GM21367 (cell line): ENCODE results near the gene INTS2.
"Not testable (repeated sequence)": the region's sequence is repeated elsewhere in the genome, so short reads cannot be mapped to it uniquely, and the experiment has no call there.

ENCODE experiments used
- ATAC-seq: cut with Tn5 transposase; IDR thresholded peaks from one replicate; pipeline ENCODE4 v1.9.1; 2021; ENCODE audit not compliant: unreplicated experiment

The INTS2 gene

DNA sequence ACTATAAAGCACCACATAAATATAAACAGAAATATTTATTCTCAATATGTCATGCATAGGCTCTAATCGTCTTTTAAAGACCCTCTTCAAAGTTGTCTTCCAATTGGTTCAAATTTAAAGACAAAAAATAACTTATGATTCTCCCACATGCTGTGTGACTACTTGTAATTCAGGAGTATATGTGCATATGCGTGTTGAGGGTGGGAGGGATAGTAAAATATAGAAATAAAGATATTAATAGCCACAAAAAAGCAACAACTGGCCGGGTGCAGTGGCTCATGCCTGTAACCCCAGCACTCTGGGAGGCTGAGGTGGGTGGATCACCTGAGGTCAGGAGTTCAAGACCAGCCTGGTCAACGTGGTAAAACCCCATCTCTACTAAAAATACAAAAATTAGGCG lies 33.5 kb downstream of the INTS2 start:
- not testable (repeated sequence) for ATAC-seq

DNA sequence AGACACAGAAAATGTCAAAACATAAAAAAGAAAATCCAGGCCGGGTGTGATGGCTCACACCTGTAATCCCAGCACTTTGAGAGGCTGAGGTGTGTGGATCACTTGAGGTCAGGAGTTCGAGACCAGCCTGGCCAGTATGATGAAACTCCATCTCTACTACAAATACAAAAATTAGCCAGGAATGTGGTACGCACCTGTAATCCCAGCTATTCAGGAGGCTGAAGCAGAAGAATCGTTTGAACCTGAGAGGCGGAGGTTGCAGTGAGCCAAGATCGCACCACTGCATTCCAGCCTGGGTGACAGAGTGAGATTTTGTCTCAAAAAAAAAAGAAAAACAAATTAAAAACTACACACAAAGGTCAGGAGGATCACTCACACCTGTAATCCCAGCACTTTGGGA lies 40.0 kb downstream of the INTS2 start:
- ATAC-seq: not testable (repeated sequence)

DNA sequence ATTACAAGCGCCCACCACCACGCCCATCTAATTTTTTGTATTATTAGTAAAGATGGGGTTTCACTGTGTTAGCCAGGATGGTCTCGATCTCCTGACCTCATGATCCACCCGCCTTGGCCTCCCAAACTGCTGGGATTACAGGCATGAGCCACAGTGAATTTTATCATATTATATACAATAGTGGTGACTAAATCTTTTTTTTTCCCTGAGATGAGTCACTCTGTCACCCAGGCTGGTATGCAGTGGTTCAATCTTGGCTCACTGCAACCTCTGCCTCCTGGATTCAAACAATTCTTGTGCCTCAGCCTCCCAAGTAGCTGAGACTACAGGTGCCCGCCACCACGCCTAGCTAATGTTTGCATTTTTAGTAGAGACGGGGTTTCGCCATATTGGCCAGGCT lies 41.9 kb downstream of the INTS2 start:
- ATAC-seq: not testable (repeated sequence)

DNA sequence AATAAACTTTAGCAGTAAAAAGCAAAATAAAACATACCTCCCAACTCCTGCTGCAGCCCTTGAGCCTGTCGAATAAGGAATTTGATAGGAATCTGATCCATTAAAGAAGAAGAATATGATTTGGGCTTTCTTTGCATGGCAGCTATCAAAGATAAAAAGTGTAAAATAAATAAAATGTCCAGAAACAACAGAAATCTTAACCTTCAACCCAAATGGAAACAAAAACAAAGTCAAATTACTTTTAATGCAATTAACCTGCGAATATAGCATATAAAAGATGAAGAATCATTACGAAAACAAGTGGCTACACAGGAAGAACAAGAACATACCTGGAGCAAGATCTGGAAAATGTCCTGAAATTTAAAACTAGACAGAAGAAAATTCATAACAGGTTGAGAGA lies 42.9 kb downstream of the INTS2 start:
- ATAC-seq: no peak

DNA sequence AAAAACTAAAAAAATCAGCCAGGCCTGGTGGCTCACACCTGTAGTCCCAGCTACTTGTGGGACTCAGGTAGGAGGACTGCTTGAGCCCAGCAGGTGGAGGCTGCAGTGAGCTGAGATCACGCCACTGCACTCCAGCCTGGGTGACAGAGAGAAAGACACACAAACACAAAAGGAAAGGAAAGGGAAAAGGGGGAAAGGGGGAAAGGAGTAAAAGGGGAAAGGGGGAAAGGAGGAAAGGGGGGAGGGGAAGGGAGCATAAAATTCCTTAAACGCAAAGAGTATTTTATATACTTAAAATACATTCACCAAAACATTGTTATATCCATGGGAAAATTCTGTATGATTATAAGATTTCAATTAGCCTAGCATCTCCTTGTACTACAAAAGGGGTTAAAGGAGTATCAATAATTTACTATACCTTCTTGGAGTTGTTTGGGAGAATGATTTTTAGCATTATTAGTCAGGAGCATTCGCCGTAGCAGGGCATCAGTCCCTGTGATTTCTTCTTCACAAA lies 47.1 kb downstream of the INTS2 start:
- ATAC-seq: no peak

DNA sequence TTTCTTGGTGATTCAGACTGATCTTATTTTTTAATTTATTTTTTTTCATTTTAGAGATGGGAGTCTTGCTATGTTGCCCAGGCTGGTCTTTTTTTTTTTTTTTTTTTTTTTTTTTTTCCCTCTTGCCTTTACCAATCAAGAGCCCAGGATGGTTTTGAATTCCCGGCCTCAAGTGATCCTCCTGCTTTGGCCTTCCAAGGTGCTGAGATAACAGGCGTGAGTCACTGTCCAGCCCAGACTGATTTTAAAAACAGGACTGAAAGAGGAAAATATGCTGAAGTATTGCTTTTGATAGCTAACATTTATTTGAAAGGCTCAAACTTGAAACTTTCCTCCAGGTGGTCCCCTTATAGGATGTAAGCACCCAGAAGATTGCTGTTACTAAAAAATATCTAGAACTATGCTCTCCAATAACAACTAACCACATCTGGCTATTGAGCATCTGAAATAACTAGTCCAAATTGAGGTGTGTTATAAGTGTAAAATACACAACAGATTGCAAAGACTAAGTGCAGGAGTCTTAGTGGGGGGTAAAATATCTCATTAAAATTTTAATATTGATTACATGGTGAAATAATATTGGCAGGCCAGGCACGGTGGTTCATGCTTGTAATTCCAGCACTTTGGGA lies 48.7 kb downstream of the INTS2 start:
- ATAC-seq: no peak

DNA sequence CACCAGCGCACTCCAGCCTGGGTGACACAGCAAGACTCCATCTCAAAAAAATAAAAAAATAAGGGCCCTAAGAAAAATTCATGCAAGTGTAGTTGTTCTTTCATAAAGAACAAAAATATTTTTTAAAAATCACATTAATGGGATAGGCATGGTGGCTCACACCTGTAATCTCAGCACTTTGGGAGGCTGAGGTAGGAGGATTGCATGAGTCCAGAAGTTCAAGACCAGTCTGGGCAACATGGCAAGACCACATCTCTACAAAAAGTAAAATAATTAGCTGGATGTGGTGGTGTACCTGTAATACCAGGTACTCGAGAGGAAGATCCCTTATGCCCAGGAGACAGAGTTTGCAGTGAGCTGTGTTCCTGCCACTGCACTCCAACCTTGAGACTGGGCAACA lies 49.3 kb downstream of the INTS2 start:
- no peak for ATAC-seq

DNA sequence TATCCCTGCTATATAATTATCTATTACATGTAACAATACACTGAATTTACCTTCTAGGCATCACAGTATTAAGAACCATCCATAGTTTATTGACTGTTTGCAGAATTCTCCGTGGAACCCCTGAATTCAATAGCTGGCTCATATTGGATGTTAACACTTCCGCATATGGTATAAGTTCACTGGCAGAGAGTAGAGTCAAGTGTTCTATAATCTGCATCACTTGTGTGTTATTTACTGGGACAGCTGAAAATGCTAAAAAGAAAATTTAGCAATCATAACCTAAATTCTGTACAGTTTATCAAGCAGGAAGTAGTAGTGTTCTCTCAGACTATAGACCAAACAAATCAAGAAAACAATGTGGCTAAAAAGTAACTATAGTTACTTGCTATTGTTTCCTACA lies 49.9 kb downstream of the INTS2 start:
- ATAC-seq: no peak

DNA sequence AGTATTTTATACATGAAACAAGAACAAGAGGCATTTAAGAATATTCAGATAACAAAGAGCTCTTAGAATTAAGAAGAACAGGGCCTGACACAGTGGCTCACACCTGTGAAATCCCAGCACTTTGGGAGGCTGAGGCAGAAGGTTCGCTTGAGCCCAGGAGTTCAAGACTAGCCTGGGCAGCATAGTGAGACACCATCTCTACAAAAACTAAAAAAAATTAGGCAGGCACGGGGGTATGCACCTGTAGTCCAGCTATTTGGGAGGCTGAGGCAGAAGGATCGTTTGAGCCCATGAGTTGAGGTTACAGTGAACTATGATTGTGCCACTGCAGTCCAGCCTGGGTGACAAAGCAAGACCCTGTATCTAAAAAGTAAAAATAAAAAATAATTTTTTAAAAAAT lies 52.0 kb downstream of the INTS2 start:
- ATAC-seq: no peak

DNA sequence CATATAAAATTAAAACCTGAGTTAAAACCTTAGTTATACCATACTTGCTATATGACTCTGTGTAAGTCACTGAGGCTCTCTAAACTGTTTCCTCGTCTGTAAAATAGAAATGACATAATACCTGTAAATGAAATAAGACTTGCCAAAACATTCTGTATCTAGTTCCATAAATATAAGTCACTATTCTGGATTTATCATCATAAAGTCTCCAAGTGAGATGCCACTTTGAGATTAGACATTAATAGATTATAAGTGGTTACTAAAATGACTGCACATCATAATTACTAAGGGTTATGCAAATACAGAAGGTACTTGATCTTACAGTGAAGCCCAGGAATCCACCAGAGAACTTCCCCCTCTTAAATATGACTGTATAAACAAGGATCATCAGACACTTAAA lies 52.5 kb downstream of the INTS2 start:
- no peak for ATAC-seq

DNA sequence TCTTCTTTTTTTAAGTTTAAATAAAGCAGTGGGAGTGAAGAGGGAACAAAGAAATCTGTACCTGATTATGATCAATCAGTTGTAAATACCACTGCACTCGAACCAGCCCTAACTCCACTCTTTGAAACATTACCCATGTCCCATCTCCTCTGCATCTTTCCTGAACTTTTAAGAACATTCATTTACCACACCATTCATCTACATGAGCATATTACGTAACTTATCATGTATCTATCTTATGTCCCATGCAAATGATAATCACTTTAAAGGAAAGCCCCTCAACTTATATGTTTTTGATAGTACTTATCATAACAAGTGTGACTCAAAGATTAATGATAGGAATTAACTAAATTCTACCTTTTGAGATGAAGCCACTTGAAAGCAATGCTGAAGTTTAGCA lies 53.7 kb downstream of the INTS2 start:
- no peak for ATAC-seq

DNA sequence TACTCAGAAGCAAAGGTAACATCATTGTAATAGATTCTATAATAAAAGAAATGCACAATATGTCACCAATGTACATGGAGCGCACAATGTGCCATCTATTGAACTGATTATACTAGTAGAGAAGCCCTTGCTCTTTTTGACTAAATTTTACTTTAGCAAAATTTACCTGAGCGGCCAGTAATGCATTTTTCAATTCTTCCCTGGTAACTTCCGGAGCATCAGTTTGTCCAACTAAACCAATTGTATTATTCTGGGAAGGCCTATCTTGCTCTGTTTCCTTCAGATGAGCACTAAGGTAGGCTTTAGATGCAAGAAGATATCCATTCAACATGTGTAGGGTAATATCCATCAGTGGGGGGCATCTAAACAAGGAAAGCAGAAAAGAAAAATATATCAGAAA lies 55.7 kb downstream of the INTS2 start:
- ATAC-seq: no peak

DNA sequence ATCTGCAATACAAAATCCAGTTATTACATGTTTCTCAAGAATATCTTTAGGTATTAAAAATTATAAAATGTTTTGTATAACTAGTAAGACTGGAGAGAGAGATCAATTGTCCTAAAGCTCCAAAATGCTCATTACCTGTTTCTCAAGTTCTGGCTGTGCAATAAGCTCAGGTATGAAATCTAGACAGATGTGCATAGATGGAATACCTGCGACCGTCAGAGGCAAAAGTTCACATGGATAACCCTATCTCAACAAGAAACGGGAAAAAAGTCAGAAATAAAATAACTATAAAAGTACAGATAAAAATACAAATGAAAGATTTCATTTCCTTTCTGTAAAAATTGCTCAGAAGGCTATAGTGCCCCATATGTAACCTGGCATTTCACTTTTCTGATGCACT lies 58.6 kb downstream of the INTS2 start:
- ATAC-seq: no peak

DNA sequence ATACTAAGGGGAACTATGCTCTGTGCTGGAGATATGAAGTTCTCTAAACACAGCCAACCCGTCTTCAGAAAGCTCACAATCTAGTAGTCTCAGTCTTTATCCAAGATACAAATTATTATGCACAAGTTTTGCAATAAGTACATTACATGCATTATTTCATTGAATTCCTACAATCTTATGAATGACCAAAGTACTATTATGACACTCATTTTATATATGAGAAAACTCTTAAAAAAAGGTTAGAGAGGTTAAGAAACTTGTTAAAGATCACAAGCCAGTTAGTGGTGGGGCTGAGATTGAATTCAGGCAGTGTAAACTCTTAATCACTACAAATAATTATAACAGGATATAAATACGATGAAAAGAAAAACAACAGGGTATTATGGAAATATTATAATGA lies 59.7 kb downstream of the INTS2 start:
- ATAC-seq: no peak

DNA sequence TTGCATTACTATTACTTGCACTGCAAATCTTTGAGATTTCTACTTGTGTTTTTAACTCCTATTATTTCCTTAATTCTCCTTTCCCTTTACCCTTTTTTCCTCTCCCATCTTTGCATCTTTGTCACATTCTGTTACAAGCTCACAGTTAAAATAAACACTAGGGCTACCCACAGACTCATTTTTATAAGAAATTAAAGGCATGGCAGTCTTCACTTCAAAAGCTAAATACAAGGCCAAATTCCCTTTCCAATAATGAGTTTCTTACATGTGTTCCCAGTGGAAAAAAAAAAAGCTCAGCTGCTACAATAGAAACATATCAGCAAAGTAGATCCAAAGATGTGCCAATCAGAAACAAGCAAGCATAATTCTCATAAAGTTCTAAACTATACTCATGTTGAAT lies 60.7 kb downstream of the INTS2 start:
- no peak for ATAC-seq

DNA sequence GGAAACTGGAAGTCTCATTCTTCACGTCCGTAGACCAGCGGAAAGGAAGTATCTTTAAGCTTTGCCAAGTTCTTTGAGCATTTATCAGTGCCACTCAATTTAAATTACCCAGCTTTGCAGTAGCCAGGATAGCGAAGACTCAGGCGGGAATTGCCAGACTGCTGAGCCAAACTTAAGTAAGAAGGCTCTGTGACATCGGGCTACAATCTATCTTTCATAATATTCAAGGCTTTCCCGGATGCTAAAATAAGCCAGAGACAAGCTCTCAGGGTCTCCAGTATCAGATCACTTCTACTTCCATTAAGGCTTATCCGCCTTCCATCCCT lies 64.0 kb downstream of the INTS2 start:
- ATAC-seq: peak; percentile 6

DNA sequence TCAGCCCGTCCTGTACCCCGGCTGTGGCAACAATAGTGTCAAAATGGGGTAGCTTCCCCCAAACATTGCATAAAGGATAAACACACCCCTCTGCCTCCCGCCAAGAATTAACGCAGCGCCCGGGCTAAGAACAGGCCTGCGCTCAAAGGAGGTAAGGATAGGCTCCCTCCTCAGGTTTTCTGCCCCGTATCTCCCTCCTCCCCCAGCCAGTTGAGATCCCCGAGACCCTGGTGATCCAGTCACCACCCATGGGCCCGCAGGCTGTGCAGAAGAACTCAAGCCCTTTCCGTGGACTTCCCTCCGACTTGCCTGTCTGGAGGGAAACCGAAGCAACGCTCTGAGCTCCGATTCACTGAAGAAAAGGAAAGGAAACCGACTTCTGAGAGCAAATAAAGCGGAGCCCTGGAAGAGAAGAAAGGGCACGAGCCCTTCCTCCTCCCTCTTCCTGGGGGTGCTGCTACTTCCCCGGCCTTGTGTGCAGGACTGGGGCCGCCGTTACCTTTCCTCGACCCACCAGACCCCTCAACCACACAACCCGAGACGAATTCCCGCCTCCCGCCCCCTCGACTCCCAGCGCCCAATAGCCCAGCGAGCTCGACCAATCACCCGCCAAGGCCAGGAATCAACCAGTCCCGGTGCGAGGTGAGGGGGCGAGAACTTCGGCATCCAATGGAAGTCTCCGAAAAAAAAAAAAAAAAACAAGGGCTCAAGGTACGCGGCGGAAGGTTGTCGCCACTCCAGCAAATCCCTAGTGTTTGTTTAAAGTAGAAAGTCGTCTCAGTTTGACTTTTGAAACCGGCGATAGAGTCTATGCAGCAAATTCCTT lies 64.6 kb downstream of the INTS2 start, which contains the start of gene BRIP1:
BRIP1 (minus strand) TSS at position 554 of the 826 bp plus-strand sequence. CDS start 1,989 bp downstream, outside the sequence.
- ATAC-seq: peak; percentile 85

DNA sequence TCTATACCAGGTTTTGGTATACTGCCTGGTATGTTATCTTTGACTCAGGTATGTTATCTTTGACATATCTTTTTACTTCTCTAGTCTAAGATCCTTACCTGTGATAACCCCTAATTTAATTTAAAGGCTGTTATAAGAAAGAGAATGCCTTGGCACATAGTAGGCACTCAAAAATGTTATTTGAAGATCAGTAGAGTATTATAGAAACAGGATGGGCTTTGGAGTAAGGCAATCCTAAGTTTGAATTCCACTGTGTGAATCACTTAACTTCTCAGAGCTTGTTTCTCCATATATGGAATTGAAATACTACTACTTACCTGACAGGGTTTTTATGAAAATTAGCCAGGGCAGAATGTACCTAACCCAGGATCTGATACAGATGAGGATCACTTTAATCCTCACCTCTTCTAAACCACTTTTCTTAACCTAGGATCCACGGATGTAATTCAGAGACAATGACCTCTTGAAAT lies 65.6 kb downstream of the INTS2 start:
- ATAC-seq: no peak

DNA sequence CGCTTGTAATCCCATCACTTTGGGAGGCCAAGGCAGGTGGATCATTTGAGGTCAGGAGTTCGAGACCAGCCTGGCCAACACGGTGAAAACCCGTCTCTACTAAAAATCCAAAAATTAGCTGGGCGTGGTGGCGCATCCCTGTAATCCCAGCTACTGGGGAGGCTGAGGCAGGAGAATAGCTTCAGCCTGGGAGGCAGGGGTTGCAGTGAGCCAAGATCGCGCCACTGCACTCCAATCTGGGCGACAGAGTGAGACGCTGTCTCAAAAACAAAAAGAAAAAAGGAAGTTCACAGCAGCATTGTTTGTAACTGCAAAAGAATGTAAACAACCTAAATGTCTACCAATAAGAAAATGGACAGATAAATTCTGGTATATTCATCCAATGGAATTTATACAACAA lies 67.4 kb downstream of the INTS2 start:
- not testable (repeated sequence) for ATAC-seq

DNA sequence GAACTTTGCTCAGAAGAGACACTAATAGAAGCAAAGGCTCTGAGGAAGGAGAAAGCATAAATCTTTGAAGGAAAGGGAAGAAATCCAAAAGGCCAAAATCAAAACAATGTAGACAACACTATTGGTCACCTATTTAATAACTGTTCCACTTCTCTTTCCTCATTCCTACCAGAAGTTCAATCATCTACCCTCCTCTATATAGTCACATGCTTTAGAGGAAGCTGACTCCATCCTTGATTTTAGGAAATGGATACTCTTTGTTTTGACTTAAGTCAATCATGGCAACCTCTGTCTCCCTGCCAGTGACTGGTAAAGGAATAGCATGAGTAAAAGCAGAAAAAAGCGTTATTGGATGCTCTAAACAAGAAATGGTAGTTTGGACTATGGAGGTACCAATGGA lies 71.7 kb downstream of the INTS2 start:
- ATAC-seq: no peak

DNA sequence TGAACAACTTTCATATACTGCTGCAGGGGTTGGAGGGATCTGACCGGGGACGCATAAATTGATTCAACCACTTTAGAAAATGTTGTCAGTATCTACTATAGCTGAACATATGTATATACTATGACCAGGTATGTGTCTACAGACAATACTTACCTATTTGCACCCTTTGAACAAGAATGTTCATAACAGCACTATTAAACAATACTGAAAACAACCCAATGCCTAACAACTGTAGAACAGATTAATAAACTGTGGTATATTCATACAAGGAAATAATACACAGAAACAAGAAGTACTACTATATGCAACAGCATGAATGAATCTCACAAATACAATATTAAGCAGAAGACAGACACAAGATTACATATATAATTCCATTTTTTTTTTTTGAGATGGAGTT lies 74.9 kb downstream of the INTS2 start:
- ATAC-seq: no peak

DNA sequence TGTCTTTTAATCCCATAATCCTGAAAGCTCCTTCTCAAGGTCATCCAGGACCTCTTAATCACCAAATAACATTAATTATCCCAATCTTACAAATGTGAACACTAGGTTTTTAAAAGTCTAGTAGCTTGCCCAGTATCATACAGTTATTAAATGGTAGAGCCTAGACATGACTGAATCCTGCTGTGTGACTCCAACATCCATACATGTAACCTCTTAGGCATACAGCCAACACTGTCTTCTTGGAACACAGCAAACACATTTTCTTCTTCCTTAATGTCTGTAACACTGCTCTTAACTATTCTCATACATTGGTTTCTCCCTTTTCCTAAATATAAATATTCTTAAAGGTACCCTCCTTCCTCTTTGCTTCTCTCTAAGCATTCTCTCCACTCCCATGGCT lies 78.1 kb downstream of the INTS2 start:
- no peak for ATAC-seq
